GM12801 (cell line): ENCODE results near the gene SLC26A4.

Experiments
- TF ChIP-seq, protein P1 (sequence below): IDR thresholded peaks from one replicate; pipeline ENCODE4 v1.5.1; 2011; ENCODE audit warnings: control low read depth; ENCODE audit not compliant: insufficient read length; ENCODE audit errors: extremely low read depth

SLC26A4 gene

DNA sequence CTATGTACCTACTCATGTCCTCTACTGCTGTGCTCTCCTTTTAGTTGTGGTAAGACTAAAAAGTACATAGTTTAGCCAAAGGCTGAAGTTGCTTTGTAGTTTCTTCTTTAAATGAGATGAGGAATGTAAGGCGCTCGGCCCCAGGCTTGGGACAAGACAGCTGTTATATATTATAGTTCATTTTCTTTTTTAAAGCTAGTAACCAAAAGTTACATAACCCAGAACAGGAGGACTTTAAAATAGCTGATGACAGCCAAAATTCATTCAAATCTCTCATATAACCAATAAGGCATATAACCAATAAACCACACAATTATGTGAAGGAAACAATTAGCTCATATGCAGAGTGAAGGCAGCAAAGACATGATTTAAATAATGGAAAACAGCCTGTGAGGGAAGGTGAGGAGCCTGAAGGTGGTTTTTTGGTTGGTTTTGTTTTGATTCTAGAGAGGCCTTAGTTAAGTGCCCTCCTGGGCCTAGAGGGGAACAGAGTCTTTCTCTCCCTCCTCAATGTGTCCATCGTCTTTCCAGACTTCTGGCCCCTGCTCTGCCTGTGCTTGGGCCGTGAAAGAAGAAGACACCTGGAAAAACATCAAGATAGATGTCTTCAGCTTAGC lies 35.8 kb downstream of the SLC26A4 start:
- TF ChIP-seq, protein P1, sequence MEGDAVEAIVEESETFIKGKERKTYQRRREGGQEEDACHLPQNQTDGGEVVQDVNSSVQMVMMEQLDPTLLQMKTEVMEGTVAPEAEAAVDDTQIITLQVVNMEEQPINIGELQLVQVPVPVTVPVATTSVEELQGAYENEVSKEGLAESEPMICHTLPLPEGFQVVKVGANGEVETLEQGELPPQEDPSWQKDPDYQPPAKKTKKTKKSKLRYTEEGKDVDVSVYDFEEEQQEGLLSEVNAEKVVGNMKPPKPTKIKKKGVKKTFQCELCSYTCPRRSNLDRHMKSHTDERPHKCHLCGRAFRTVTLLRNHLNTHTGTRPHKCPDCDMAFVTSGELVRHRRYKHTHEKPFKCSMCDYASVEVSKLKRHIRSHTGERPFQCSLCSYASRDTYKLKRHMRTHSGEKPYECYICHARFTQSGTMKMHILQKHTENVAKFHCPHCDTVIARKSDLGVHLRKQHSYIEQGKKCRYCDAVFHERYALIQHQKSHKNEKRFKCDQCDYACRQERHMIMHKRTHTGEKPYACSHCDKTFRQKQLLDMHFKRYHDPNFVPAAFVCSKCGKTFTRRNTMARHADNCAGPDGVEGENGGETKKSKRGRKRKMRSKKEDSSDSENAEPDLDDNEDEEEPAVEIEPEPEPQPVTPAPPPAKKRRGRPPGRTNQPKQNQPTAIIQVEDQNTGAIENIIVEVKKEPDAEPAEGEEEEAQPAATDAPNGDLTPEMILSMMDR: no peak

DNA sequence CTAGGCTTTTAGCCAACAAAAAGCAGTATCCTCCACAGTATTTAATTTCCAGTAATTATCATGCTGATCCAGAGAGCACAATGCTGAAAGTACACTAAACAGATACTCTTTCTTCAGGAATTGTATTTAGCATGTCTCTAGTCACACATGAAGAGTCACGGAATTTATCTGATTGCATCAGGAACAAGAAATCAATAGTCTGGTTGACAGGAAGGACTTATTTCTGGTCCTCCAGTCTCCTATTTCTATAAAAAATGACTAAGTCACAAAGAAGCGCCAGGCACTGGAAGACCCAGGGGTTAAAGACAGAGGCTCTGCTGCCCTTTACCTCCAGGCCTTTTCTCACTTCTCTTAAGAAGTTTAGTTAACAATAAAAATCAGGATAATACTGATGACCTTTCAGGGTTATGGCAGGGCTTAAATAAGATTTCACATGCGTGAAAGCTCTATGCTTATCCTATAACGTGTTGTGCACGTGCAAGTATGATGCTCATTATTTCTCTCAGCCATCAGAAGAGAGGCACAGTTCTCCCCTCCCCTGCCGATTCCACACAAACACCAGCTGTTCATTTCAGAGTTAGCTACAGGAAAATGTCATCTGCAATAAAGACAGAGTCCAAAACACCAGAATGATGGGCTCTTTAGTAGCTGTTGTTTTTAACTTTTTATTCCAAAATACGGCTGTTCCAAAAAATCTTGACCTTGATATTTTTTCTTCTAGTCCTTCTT lies 36.9 kb downstream of the SLC26A4 start:
- TF ChIP-seq, protein P1: no peak

DNA sequence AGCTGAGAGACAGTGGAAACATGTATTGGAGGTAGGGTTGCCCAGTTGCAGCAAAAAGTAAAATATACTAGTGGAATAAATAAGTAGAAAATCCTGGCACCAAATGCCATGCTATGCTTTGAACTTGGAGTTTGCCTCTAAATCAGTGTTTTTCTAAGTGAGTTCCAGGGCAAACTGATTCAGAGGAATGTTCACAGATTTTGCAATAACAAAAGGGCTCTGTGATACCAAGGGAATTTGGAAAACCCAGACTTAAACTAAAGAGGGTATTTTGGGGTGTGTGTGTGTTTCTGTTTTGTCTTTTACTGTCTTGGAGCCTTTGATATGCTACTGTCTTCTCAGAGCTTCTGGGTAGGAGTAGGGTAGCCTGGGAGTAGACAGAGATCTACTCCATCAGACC lies 39.9 kb downstream of the SLC26A4 start:
- TF ChIP-seq, protein P1: no peak

DNA sequence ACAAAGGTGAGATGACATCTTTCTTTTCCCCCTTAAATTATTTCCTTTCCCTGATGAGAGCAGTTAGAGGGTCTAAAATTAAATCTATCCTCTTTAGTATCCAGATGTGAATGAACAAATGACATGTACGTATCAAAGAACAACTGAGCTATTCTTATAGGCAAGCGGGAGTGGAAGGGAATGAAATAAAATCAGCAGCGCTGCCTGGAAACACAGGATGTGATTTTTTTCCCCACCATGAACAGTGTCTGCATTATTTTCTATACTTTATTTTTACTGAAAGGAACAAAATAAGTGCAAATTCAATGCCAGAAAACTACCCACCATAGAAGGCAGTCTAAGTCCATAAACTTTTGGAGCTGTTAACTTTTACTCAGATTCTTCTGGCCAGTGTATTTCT lies 40.6 kb downstream of the SLC26A4 start:
- TF ChIP-seq, protein P1: no peak

DNA sequence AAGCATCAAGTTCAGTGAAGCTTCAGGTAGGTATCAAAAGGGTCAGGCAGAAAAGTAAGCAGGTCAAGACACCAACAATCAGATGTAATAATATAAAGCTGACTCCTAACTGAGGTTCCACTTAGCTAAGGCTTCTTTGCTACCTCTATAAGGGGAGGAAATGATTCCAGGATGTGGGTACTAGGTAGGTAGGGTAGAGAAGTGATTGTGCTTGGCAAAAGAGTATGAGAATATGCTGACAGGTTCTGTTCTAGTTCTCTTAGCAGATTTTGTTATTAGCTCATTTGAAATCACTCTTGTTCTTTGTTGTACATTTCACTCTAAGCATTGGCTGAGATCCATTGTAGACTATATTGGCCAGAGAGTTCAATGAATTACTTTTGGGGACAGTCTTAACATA lies 42.6 kb downstream of the SLC26A4 start:
- TF ChIP-seq, protein P1: no peak

DNA sequence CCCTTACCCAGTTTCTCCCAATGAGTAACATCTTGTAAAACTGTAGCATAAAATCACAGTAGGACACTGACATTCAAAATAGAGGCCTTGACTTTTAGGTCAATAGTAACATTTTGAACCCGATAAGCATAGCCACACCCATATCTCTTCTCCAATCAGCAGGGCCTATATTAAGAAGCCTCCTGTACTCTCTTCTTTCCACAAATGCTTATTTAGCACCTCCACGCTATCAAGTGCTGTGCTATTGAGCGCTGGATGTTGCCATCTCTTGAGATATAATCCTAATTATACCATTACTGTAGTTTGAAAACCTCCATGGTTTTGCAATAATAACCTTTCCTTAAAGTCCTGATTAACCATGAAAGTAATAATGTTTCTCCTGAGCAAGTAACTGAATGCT lies 43.2 kb downstream of the SLC26A4 start:
- TF ChIP-seq, protein P1: no peak

DNA sequence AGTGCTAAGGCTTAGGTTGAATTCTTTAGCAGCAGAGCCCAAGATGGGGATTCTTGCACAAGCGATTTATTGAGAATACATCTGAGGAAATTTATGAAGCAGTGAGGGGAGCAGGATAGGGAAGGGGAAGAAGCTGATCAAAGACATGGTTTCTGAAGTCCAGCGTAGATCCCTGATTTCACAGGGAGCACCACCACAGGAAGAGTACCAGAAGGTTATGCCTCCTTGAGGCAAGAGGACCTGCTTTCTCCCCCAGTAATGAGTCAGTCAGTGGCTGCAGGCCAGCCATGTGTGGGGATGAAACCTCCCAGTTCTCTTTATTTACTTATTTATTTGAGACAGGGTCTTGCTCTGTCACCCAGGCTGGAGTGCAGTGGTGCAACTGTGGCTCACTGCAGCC lies 48.3 kb downstream of the SLC26A4 start:
- TF ChIP-seq, protein P1: no peak
